A549 (cell line): Measurements from ENCODE around the gene RORB. TPM values are rescaled to one million over a fixed set of nuclear protein-coding genes. Genes with fewer than 3 reads are reported as not detected.
A peak's percentile ranks its signal among the peaks of the same experiment; 100 is the strongest.

Experiments used
- ATAC-seq, 2 experiments: fragments of 200-7000 bp in 1 of 2; fragments of >200 bp in 1 of 2; cut with Nextera tagmentation in 1 of 2; cut with Tn5 transposase in 1 of 2; 3 replicates each; pipeline versions ENCODE4 v1.8.0 to v1.9.1; 2018 to 2020; ENCODE audit warnings: mild to moderate bottlenecking in 1 of 2, moderate library complexity in 1 of 2
- CTCF ChIA-PET: fragments of 300-600 bp; sonication (Branson Sonifier 250); formaldehyde crosslinking; extraction: SDS; loops from one replicate; lab custom pipeline; 2021; ENCODE audit warnings: antibody characterized with exemption, inconsistent platforms; lab: Yijun Ruan, JAX
- POLR2A ChIA-PET: fragments of 350-600 bp; formaldehyde crosslinking; extraction: SDS; loops from one replicate; lab custom pipeline; 2021; ENCODE audit warnings: antibody characterized with exemption, inconsistent platforms; lab: Yijun Ruan, JAX
- DNase-seq, 2 experiments: peaks; one replicate each; pipeline versions ENCODE4 v3.0.0 to v3.0.0-alpha.2; 2011 to 2016; ENCODE audit warnings: low read depth in 1 of 2, low spot score in 1 of 2
- FAIRE-seq: peaks from 2 replicates; lab custom pipeline; 2011; peaks lifted over from hg19 to GRCh38; lab: Jason Lieb, UNC
- H3K27ac ChIP-seq, 2 experiments: fragments of >200 bp; sonication (Bioruptor Twin); formaldehyde crosslinking; 3 replicates each; pipeline ENCODE4 v1.5.1; 2016 to 2017
- H3K4me1 ChIP-seq: fragments of >200 bp; sonication (Bioruptor Twin); formaldehyde crosslinking; 3 replicates; pipeline ENCODE4 v1.6.1; 2016
- H3K4me2 ChIP-seq: fragments of >200 bp; sonication (Bioruptor Twin); formaldehyde crosslinking; 3 replicates; pipeline ENCODE4 v1.6.1; 2016
- H3K4me3 ChIP-seq: fragments of >200 bp; sonication (Bioruptor Twin); formaldehyde crosslinking; 3 replicates; pipeline ENCODE4 v1.5.1; 2016
- H3K9me3 ChIP-seq: fragments of >200 bp; sonication (Bioruptor Twin); formaldehyde crosslinking; 3 replicates; pipeline ENCODE4 v1.6.1; 2016
- CBX2 ChIP-seq: fragments of 200-600 bp; sonication (generic); IDR thresholded peaks from 2 replicates; pipeline ENCODE4 v1.6.1; 2016; ENCODE audit warnings: low read depth, mild to moderate bottlenecking, borderline replicate concordance
- CBX8 ChIP-seq: fragments of 200-600 bp; sonication (generic); IDR thresholded peaks from 2 replicates; pipeline ENCODE4 v1.6.1; 2016
- CHD2 ChIP-seq: fragments of 150-350 bp; IDR thresholded peaks from 2 replicates; pipeline ENCODE4 v1.6.1; 2014; ENCODE audit warnings: low read length; ENCODE audit not compliant: partially characterized antibody
- CHD4 ChIP-seq: fragments of 200-600 bp; sonication (generic); IDR thresholded peaks from 2 replicates; pipeline ENCODE4 v1.6.1; 2016; ENCODE audit warnings: antibody characterized with exemption, mild to moderate bottlenecking, borderline replicate concordance
- EHF ChIP-seq: fragments of 250-450 bp; sonication (Bioruptor Pico); IDR thresholded peaks from 2 replicates; pipeline ENCODE4 v1.5.0; 2020; ENCODE audit warnings: mild to moderate bottlenecking
- EHMT2 ChIP-seq: fragments of 200-600 bp; sonication (generic); IDR thresholded peaks from 2 replicates; pipeline ENCODE4 v1.6.1; 2016; ENCODE audit warnings: antibody characterized with exemption, low read depth, mild to moderate bottlenecking, moderate library complexity
- ESRRA ChIP-seq: fragments of 150-350 bp; IDR thresholded peaks from 2 replicates; pipeline ENCODE4 v1.6.1; 2014; ENCODE audit warnings: mild to moderate bottlenecking, low read length, borderline replicate concordance
- FOSB ChIP-seq: fragments of 250-450 bp; sonication (Bioruptor Pico); IDR thresholded peaks from 2 replicates; pipeline ENCODE4 v1.5.0; 2020; ENCODE audit warnings: mild to moderate bottlenecking, moderate library complexity
- FOXS1 ChIP-seq: fragments of 250-450 bp; sonication (Bioruptor Pico); IDR thresholded peaks from 2 replicates; pipeline ENCODE4 v1.5.0; 2020; ENCODE audit warnings: mild to moderate bottlenecking, moderate library complexity
- GATA3 ChIP-seq: IDR thresholded peaks from 2 replicates; pipeline ENCODE4 v1.6.1; 2012; ENCODE audit warnings: borderline replicate concordance
- HEYL ChIP-seq: fragments of 250-450 bp; sonication (Bioruptor Pico); IDR thresholded peaks from 2 replicates; pipeline ENCODE4 v1.8.0; 2021; ENCODE audit warnings: mild to moderate bottlenecking, moderate library complexity
- JUN ChIP-seq, 2 experiments: fragments of >200 bp; sonication (Bioruptor Twin); formaldehyde crosslinking; IDR thresholded peaks; 2 replicates in 1 of 2; 3 replicates in 1 of 2; pipeline ENCODE4 v1.6.1; 2016 to 2017
- KDM1A ChIP-seq: fragments of 200-600 bp; sonication (generic); IDR thresholded peaks from 2 replicates; pipeline ENCODE4 v1.6.1; 2016; ENCODE audit warnings: low read depth, mild to moderate bottlenecking
- MYC ChIP-seq: IDR thresholded peaks from 2 replicates; pipeline ENCODE4 v1.6.1; 2012; ENCODE audit warnings: mild to moderate bottlenecking, inconsistent platforms, low read length, improper control_type of control experiment, borderline replicate concordance
- NPAS2 ChIP-seq: fragments of 250-450 bp; sonication (Bioruptor Pico); IDR thresholded peaks from 2 replicates; pipeline ENCODE4 v1.8.0; 2022; ENCODE audit warnings: mild to moderate bottlenecking, moderate library complexity, borderline replicate concordance
- RAD21 ChIP-seq, 2 experiments: fragments of >200 bp in 1 of 2; sonication (Bioruptor Twin) in 1 of 2; formaldehyde crosslinking in 1 of 2; IDR thresholded peaks in 1 of 2; conservative IDR thresholded peaks in 1 of 2; 2 replicates in 1 of 2; 3 replicates in 1 of 2; pipeline ENCODE4 v1.6.1; 2012 to 2018; ENCODE audit warnings: inconsistent platforms in 1 of 2
- RARB ChIP-seq: fragments of 250-450 bp; sonication (Bioruptor Pico); IDR thresholded peaks from 2 replicates; pipeline ENCODE4 v1.8.0; 2021; ENCODE audit warnings: mild to moderate bottlenecking, moderate library complexity
- RCOR1 ChIP-seq: fragments of 150-350 bp; IDR thresholded peaks from 2 replicates; pipeline ENCODE4 v1.6.1; 2014; ENCODE audit warnings: antibody characterized with exemption, low read length, low read depth
- RNF2 ChIP-seq: fragments of 200-600 bp; sonication (generic); IDR thresholded peaks from 2 replicates; pipeline ENCODE4 v1.6.1; 2016; ENCODE audit warnings: low read depth, mild to moderate bottlenecking, antibody characterized with exemption, moderate library complexity, borderline replicate concordance
- TFCP2L1 ChIP-seq: fragments of 250-450 bp; sonication (Bioruptor Pico); IDR thresholded peaks from 2 replicates; pipeline ENCODE4 v1.5.0; 2021; ENCODE audit warnings: mild to moderate bottlenecking
- TP53 ChIP-seq: fragments of 250-450 bp; sonication (Bioruptor Pico); IDR thresholded peaks from 2 replicates; pipeline ENCODE4 v1.5.0; 2021; ENCODE audit warnings: mild to moderate bottlenecking, moderate library complexity
- ZFP36 ChIP-seq: fragments of 450-650 bp; IDR thresholded peaks from 2 replicates; pipeline ENCODE4 v1.6.1; 2014; ENCODE audit warnings: borderline replicate concordance; ENCODE audit not compliant: partially characterized antibody
- WGBS: methylation state at CpG from one replicate; pipeline ENCODE4 v1.1.6; 2017; ENCODE audit errors: missing lambda C conversion rate; 5-methylcytosine and 5-hydroxymethylcytosine counted together
- polyA plus RNA-seq, 4 experiments: library from polyadenylated mRNA; depleted of rRNA in 3 of 4; stranded (reverse); fragments of >200 nt; fragmentation: RNase III in 1 of 4; extraction: RNeasy Plus Mini Kit Qiagen cat#74134 plus additional on column Dnase treatment in 1 of 4; gene quantifications; 2 replicates in 3 of 4; 3 replicates in 1 of 4; pipeline ENCODE4 v1.2.3, GENCODE V29; 2011 to 2017
- TF ChIP-seq, protein P1 (sequence below): fragments of 200-600 bp; sonication (generic); IDR thresholded peaks from 2 replicates; pipeline ENCODE4 v1.6.1; 2016; ENCODE audit warnings: antibody characterized with exemption, mild to moderate bottlenecking, moderate library complexity
- TF ChIP-seq, protein P2 (sequence below): IDR thresholded peaks from 2 replicates; pipeline ENCODE4 v1.6.1; 2012
- TF ChIP-seq, protein P3 (sequence below): fragments of >200 bp; sonication (Bioruptor Twin); formaldehyde crosslinking; IDR thresholded peaks from 3 replicates; pipeline ENCODE4 v1.6.1; 2016

RORB gene
- polyA plus RNA-seq, 2 of the 4 experiments (the other 2 are of a cell fraction) = not detected

DNA sequence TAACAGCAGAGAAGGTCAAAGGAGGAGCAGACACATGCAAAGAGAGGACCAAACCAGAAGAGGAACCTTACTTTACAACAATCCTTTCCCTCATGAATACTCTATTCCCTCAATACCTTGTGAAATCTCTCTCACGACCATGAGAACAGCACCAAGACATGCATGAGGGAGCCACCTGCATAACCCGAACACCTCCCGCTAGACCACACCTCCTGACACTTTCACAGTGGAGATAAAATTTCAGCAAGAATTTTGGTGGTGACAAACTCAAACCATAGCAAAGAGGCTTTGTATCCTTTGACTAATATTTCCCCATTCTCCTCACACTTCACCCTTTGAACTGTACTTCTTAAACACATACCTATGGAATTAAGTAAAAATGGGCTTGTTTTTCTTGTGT is 101.7 kb downstream of the RORB start (continued):
- TF ChIP-seq RARB = no peak
- no peak for TF ChIP-seq CBX8
- TF ChIP-seq, protein P1, sequence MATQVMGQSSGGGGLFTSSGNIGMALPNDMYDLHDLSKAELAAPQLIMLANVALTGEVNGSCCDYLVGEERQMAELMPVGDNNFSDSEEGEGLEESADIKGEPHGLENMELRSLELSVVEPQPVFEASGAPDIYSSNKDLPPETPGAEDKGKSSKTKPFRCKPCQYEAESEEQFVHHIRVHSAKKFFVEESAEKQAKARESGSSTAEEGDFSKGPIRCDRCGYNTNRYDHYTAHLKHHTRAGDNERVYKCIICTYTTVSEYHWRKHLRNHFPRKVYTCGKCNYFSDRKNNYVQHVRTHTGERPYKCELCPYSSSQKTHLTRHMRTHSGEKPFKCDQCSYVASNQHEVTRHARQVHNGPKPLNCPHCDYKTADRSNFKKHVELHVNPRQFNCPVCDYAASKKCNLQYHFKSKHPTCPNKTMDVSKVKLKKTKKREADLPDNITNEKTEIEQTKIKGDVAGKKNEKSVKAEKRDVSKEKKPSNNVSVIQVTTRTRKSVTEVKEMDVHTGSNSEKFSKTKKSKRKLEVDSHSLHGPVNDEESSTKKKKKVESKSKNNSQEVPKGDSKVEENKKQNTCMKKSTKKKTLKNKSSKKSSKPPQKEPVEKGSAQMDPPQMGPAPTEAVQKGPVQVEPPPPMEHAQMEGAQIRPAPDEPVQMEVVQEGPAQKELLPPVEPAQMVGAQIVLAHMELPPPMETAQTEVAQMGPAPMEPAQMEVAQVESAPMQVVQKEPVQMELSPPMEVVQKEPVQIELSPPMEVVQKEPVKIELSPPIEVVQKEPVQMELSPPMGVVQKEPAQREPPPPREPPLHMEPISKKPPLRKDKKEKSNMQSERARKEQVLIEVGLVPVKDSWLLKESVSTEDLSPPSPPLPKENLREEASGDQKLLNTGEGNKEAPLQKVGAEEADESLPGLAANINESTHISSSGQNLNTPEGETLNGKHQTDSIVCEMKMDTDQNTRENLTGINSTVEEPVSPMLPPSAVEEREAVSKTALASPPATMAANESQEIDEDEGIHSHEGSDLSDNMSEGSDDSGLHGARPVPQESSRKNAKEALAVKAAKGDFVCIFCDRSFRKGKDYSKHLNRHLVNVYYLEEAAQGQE = no peak

DNA sequence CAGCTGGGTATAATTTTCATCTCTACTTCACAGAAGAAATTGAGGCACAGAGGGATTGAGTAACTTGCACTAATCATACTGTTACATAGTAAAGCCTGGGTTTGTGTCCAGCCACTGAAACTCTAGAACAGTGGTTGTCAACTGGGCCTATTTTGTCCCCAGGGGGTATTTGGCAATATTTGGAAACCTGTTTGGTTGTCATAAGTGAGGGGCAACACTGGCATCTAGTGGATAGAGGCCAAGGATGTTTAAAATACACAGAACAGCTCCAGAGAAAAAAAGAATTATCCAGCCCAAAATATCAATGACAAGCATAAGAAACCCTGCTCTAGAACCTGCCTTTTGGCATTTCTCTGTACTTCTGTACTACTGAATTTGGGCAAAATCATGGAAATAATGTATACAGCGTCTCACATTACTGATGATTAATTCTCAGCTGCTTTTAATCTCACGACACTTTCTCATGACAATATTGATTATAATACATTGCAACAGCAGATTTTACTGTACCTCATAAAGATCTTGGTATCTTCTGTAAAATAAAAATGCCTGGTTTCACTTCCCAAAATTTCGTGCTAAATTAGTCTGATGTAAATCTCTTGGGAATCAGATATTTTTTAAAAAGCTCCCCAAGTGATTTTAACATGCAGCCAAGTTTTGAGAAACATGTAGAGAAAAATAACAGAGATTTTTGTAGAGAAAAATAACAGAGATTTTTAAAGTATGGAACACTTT is 112.7 kb downstream of the RORB start:
- ATAC-seq = no peak
- POLR2A ChIA-PET = no interaction called here
- Histone ChIP-seq H3K27ac (no peak overlapping the region), H3K9me3 (no peaks in the 10 kb centered on the region), H3K4me2 (no peak overlapping the region), H3K4me1 (no peaks in the 10 kb centered on the region), H3K4me3 (no peak overlapping the region)
- TF ChIP-seq CBX8 (no peak), HEYL (no peak), RAD21 (conservative IDR thresholded peaks at IDR 0.05 in 1 of 2, IDR thresholded peaks at IDR 0.05 in 1 of 2) (0 out of 5 replicates have a peak, but pooled peaks of 1 of the 2 experiments have one; percentile 15), MYC (no peak)
- CTCF ChIA-PET = interaction anchor here (1.5 kb wide), 1 partner anchor 13 kb away, joined by 3 read pairs; no protein-coding TSS in a partner anchor
- no peak for FAIRE-seq
- peak in 1 of 2 experiments; percentile 5 for DNase-seq
- 3% methylated on average over 3 of the region's 3 CpGs for WGBS

DNA sequence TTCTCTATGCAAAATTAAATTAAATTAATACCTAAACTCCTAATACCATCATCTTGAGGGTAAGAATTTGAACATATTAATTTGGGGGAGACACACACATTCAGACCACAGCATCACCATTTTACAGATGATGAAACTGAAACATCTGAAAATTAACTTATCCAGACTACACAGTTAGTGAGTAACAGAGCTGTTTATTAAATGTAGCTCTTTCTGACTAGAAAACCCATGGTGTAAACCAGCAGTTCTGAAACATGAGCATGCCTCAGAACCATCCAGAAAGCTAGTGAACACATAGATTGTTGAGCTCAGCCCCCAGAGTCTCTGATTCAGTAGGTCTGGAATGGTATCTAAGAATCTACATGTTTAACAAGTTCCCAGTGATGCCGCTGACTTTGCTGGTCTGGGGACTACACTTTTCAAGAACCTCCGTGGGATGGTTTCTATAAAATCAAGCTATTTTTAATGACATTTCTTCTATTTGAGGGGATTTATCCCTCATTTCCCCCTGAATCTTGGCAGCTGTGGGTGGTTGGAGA is 113.5 kb downstream of the RORB start:
- ATAC-seq (no peak), FAIRE-seq (no peak), DNase-seq (no peak)
- Histone ChIP-seq H3K9me3 (no peaks in the 10 kb centered on the region), H3K4me3 (no peak overlapping the region), H3K4me2 (no peak overlapping the region), H3K4me1 (no peaks in the 10 kb centered on the region), H3K27ac (no peak overlapping the region)
- no peak for TF ChIP-seq RNF2
- TF ChIP-seq RCOR1 = no peak
- no peak for TF ChIP-seq TP53 (CRISPR knock-in tag)
- TF ChIP-seq EHF (CRISPR knock-in tag) = no peak
- no peak for TF ChIP-seq CHD2
- TF ChIP-seq RARB = no peak
- 42% methylated on average over 2 of the region's 2 CpGs for WGBS
- ChIA-PET POLR2A (no interaction called here), CTCF (interaction anchor here (1.5 kb wide), 1 partner anchor 14 kb away, joined by 3 read pairs; no protein-coding TSS in a partner anchor)

DNA sequence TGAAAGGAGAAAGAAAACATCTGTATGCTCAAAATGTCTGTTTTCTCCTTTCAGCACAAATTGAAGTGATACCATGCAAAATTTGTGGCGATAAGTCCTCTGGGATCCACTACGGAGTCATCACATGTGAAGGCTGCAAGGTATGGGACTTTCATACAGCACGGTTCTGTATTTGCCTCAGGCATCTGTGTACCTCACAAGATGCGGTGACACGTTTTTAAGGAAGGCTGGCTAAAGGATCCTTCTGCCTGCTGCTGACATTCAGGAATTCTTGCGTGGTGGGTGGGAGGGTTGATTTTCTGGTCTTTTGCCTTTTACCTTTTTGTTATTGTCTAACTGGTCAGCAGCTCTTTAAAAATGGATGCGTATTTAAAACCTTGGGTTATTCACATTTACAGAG is 133.1 kb downstream of the RORB start:
- Histone ChIP-seq H3K4me2 (no peak overlapping the region), H3K4me3 (no peak overlapping the region), H3K9me3 (no peaks in the 10 kb centered on the region), H3K27ac (no peak overlapping the region), H3K4me1 (no peaks in the 10 kb centered on the region)
- CTCF ChIA-PET = no interaction called here
- ATAC-seq (no peak), FAIRE-seq (no peak), DNase-seq (no peak)
- WGBS = 37% methylated on average over 7 of the region's 7 CpGs
- POLR2A ChIA-PET = no interaction called here
- TF ChIP-seq NPAS2 (CRISPR knock-in tag) = no peak
- TF ChIP-seq RAD21 (conservative IDR thresholded peaks at IDR 0.05 in 1 of 2, IDR thresholded peaks at IDR 0.05 in 1 of 2) = no peak
- TF ChIP-seq FOSB = no peak
- TF ChIP-seq TFCP2L1 (CRISPR knock-in tag) = no peak
- no peak for TF ChIP-seq CHD4
- TF ChIP-seq CBX2 = no peak
- TF ChIP-seq GATA3 = no peak
- no peak for TF ChIP-seq ZFP36
- TF ChIP-seq CBX8 = no peak
- TF ChIP-seq KDM1A = no peak
- no peak for TF ChIP-seq EHF (CRISPR knock-in tag)
- no peak for TF ChIP-seq EHMT2
- TF ChIP-seq, protein P2, sequence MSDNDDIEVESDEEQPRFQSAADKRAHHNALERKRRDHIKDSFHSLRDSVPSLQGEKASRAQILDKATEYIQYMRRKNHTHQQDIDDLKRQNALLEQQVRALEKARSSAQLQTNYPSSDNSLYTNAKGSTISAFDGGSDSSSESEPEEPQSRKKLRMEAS = no peak
- TF ChIP-seq, protein P3, sequence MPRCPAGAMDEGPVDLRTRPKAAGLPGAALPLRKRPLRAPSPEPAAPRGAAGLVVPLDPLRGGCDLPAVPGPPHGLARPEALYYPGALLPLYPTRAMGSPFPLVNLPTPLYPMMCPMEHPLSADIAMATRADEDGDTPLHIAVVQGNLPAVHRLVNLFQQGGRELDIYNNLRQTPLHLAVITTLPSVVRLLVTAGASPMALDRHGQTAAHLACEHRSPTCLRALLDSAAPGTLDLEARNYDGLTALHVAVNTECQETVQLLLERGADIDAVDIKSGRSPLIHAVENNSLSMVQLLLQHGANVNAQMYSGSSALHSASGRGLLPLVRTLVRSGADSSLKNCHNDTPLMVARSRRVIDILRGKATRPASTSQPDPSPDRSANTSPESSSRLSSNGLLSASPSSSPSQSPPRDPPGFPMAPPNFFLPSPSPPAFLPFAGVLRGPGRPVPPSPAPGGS = no peak
- TF ChIP-seq JUN (IDR thresholded peaks at IDR 0.05) = no peak
- no peak for TF ChIP-seq FOXS1 (CRISPR knock-in tag)
- no peak for TF ChIP-seq ESRRA
